HL-60 (cell line): ENCODE measurements around the gene CEP112.

Experiments used
- DNase-seq, 2 experiments: peaks; one replicate each; pipeline ENCODE4 v3.0.0-alpha.2; 2010 to 2020; ENCODE audit warnings: low read depth in 1 of 2, low spot score in 1 of 2
- H3K27ac ChIP-seq: fragments of 250-450 bp; sonication (Bioruptor Pico); replicated peaks from 2 replicates; pipeline ENCODE4 v1.5.1; 2020; ENCODE audit warnings: mild to moderate bottlenecking, moderate library complexity
- H3K27me3 ChIP-seq: fragments of 250-450 bp; sonication (Bioruptor Pico); 2 replicates; pipeline ENCODE4 v1.5.1; 2021; ENCODE audit warnings: mild to moderate bottlenecking, moderate library complexity; ENCODE audit not compliant: insufficient read depth, poor library complexity, severe bottlenecking
- H3K4me3 ChIP-seq: replicated peaks from 2 replicates; pipeline ENCODE4 v1.5.1; 2011; ENCODE audit warnings: mild to moderate bottlenecking, control low read depth, low read length; ENCODE audit not compliant: insufficient read depth
- CTCF ChIP-seq: IDR thresholded peaks from one replicate; pipeline ENCODE4 v1.5.1; 2011; ENCODE audit warnings: low read length, control low read depth, inconsistent platforms; ENCODE audit not compliant: insufficient read depth
- GABPA ChIP-seq: IDR thresholded peaks from 2 replicates; pipeline ENCODE4 v1.6.1; 2012; ENCODE audit warnings: low read depth
- POLR2AphosphoS5 ChIP-seq: IDR thresholded peaks from 2 replicates; pipeline ENCODE4 v1.6.1; 2012; ENCODE audit warnings: low read depth
- REST ChIP-seq: IDR thresholded peaks from 2 replicates; pipeline ENCODE4 v1.6.1; 2012; ENCODE audit warnings: low read depth; ENCODE audit not compliant: insufficient replicate concordance
- SPI1 ChIP-seq: IDR thresholded peaks from 2 replicates; pipeline ENCODE4 v1.6.1; 2012; ENCODE audit warnings: low read depth, mild to moderate bottlenecking, borderline replicate concordance

CEP112 gene

GRCh38 chr17:66220079-66220835 is 28.3 kb upstream of the CEP112 start:
- Histone ChIP-seq H3K4me3 (no peak overlapping the region), H3K27me3 (peaks cover 2% of the 10 kb centered on the region), H3K27ac (no peak overlapping the region)
- TF ChIP-seq REST (no peak), SPI1 (no peak), GABPA (no peak), CTCF (no peak), POLR2AphosphoS5 (no peak)
- no peak for DNase-seq

GRCh38 chr17:66215529-66215911 is 23.6 kb upstream of the CEP112 start:
- no peak for TF ChIP-seq GABPA
- TF ChIP-seq SPI1: peak; percentile 32; the same call in 1 of the 2 replicates
- Histone ChIP-seq H3K4me3 (no peak overlapping the region), H3K27ac (no peak overlapping the region), H3K27me3 (no peaks in the 10 kb centered on the region)
- DNase-seq: no peak

GRCh38 chr17:66214884-66215528 is 23.1 kb upstream of the CEP112 start:
- H3K27me3 ChIP-seq: no peaks in the 10 kb centered on the region
- no peak for DNase-seq
- H3K4me3 ChIP-seq: no peak overlapping the region
- H3K27ac ChIP-seq: no peak overlapping the region
- TF ChIP-seq POLR2AphosphoS5 (no peak), GABPA (no peak), REST (no peak), CTCF (no peak), SPI1 (no peak)

GRCh38 chr17:66211047-66211810 is 19.3 kb upstream of the CEP112 start:
- Histone ChIP-seq H3K27me3 (no peaks in the 10 kb centered on the region), H3K4me3 (no peak overlapping the region), H3K27ac (no peak overlapping the region)
- no peak for TF ChIP-seq SPI1
- TF ChIP-seq REST: no peak
- no peak for TF ChIP-seq CTCF
- TF ChIP-seq GABPA: no peak
- no peak for TF ChIP-seq POLR2AphosphoS5
- no peak for DNase-seq
